ENCODE data around the gene ATG4C.
"Not testable (repeated sequence)": the region's sequence is repeated elsewhere in the genome, so short reads cannot be mapped to it uniquely, and the experiment has no call there.

Gene ATG4C

GRCh38 chr1:62823556-62823955 is 39.6 kb downstream of the ATG4C start:
- no peak for TF ChIP-seq CTCF (IDR thresholded peaks at IDR 0.05; ENCODE audit: low read depth, low read length)
- no peak overlapping the region for H3K4me3 ChIP-seq (ENCODE audit: low read depth, low read length)

GRCh38 chr1:62826901-62827300 is 43.0 kb downstream of the ATG4C start:
- no peak for TF ChIP-seq CTCF (IDR thresholded peaks at IDR 0.05; ENCODE audit: low read depth, low read length)
- H3K4me3 ChIP-seq (ENCODE audit: low read depth, low read length): no peak overlapping the region

GRCh38 chr1:62827786-62828185 is 43.9 kb downstream of the ATG4C start:
- not testable (repeated sequence) for H3K4me3 ChIP-seq (ENCODE audit: low read depth, low read length)

- TF ChIP-seq CTCF (IDR thresholded peaks at IDR 0.05; ENCODE audit: low read depth, low read length): no peak
- H3K4me3 ChIP-seq (ENCODE audit: low read depth, low read length): no peak overlapping the region
These were observed 48.3 kb downstream of the ATG4C start for GRCh38 chr1:62832276-62832675.

GRCh38 chr1:62833529-62833928 is 49.6 kb downstream of the ATG4C start:
- H3K4me3 ChIP-seq (ENCODE audit: low read depth, low read length): no peak overlapping the region
- TF ChIP-seq CTCF (IDR thresholded peaks at IDR 0.05; ENCODE audit: low read depth, low read length): no peak

- H3K4me3 ChIP-seq (ENCODE audit: low read depth, low read length): no peak overlapping the region
- no peak for TF ChIP-seq CTCF (IDR thresholded peaks at IDR 0.05; ENCODE audit: low read depth, low read length)
These were observed 50.5 kb downstream of the ATG4C start for GRCh38 chr1:62834400-62834961.

GRCh38 chr1:62836856-62837540 is 53.1 kb downstream of the ATG4C start:
- no peak overlapping the region for H3K4me3 ChIP-seq (ENCODE audit: low read depth, low read length)
- TF ChIP-seq CTCF (IDR thresholded peaks at IDR 0.05; ENCODE audit: low read depth, low read length): no peak

GRCh38 chr1:62840555-62840954 is 56.6 kb downstream of the ATG4C start:
- no peak overlapping the region for H3K4me3 ChIP-seq (ENCODE audit: low read depth, low read length)
- no peak for TF ChIP-seq CTCF (IDR thresholded peaks at IDR 0.05; ENCODE audit: low read depth, low read length)
